OCI-LY3 (cell line): ENCODE results near the gene MS4A2.

Source experiments
- H2AFZ ChIP-seq: fragments of 200-600, 300-600 bp; shearing (Covaris generic); 2 replicates; pipeline ENCODE4 v1.6.0; 2014; ENCODE audit warnings: antibody characterized with exemption, low read depth, low read length
- H3K27ac ChIP-seq: fragments of 200-600, 300-600 bp; sonication (generic); 2 replicates; pipeline ENCODE4 v1.5.1; 2014; ENCODE audit warnings: mild to moderate bottlenecking, low read length, moderate library complexity, mixed read lengths
- H3K27me3 ChIP-seq: fragments of 200-600, 300-600 bp; sonication (generic); 2 replicates; pipeline ENCODE4 v1.6.1; 2014; ENCODE audit warnings: low read depth, low read length, mixed read lengths
- H3K36me3 ChIP-seq: fragments of 200-600, 300-600 bp; sonication (generic); replicated peaks from 2 replicates; pipeline ENCODE3; 2014; ENCODE audit warnings: low read depth, low read length, mixed read lengths
- H3K4me1 ChIP-seq: fragments of 300-600, 200-600 bp; sonication (generic); 2 replicates; pipeline ENCODE4 v1.6.1; 2014; ENCODE audit warnings: low read length, mixed read lengths
- H3K4me2 ChIP-seq: fragments of 200-600, 300-600 bp; sonication (generic); 2 replicates; pipeline ENCODE4 v1.6.1; 2014; ENCODE audit warnings: low read length, mixed read lengths
- H3K4me3 ChIP-seq: fragments of 300-600, 200-600 bp; sonication (generic); 2 replicates; pipeline ENCODE4 v1.5.1; 2014; ENCODE audit warnings: antibody characterized with exemption, mild to moderate bottlenecking, low read length, moderate library complexity
- H3K79me2 ChIP-seq: fragments of 300-600, 200-600 bp; shearing (Covaris generic); 2 replicates; pipeline ENCODE4 v1.6.1; 2014; ENCODE audit warnings: mild to moderate bottlenecking, low read length, mixed read lengths
- H3K9ac ChIP-seq: fragments of 300-600, 200-600 bp; shearing (Covaris generic); 2 replicates; pipeline ENCODE4 v1.6.0; 2014; ENCODE audit warnings: mild to moderate bottlenecking, low read length, moderate library complexity
- H3K9me3 ChIP-seq: fragments of 200-600, 300-600 bp; shearing (Covaris generic); 2 replicates; pipeline ENCODE4 v1.6.1; 2014; ENCODE audit warnings: low read length, mixed read lengths; ENCODE audit not compliant: insufficient read depth
- H4K20me1 ChIP-seq: fragments of 200-600, 300-600 bp; sonication (generic); 2 replicates; pipeline ENCODE4 v1.6.1; 2016; ENCODE audit warnings: low read length, mixed read lengths; ENCODE audit not compliant: insufficient read depth
- CTCF ChIP-seq: fragments of 200-600, 300-600 bp; sonication (generic); IDR thresholded peaks from 2 replicates; pipeline ENCODE4 v1.5.1; 2014; ENCODE audit warnings: antibody characterized with exemption, low read length, low read depth
- EZH2phosphoT487 ChIP-seq: fragments of 200-600 bp; shearing (Covaris generic); IDR thresholded peaks from 2 replicates; pipeline ENCODE4 v1.6.1; 2018; ENCODE audit warnings: antibody characterized with exemption, mixed run types, low read depth

Gene MS4A2

GRCh38 chr11:60121264-60121663 is 32.8 kb downstream of the MS4A2 start:
- Histone ChIP-seq H3K27me3 (0 out of 2 replicates have a peak, but pooled peaks cover 4% of the 10 kb centered on the region), H3K79me2 (no peaks in the 10 kb centered on the region), H3K4me1 (no peaks in the 10 kb centered on the region), H2AFZ (no peak overlapping the region), H3K9me3 (no peaks in the 10 kb centered on the region), H3K4me3 (no peak overlapping the region), H3K36me3 (no peaks in the 10 kb centered on the region), H3K4me2 (no peak overlapping the region), H4K20me1 (no peaks in the 10 kb centered on the region), H3K9ac (no peak overlapping the region), H3K27ac (no peak overlapping the region)
- no peak for TF ChIP-seq CTCF
- no peak for TF ChIP-seq EZH2phosphoT487

- H2AFZ ChIP-seq: no peak overlapping the region
- no peaks in the 10 kb centered on the region for H3K4me1 ChIP-seq
- no peak for TF ChIP-seq EZH2phosphoT487
- TF ChIP-seq CTCF: no peak
These were observed 34.1 kb downstream of the MS4A2 start for GRCh38 chr11:60122414-60123036.

GRCh38 chr11:60124802-60125432 is 36.5 kb downstream of the MS4A2 start:
- Histone ChIP-seq H3K4me1 (no peaks in the 10 kb centered on the region), H2AFZ (no peak overlapping the region), H3K27me3 (no peaks in the 10 kb centered on the region), H3K4me3 (no peak overlapping the region), H3K36me3 (no peaks in the 10 kb centered on the region), H3K79me2 (no peaks in the 10 kb centered on the region), H4K20me1 (no peaks in the 10 kb centered on the region), H3K27ac (no peak overlapping the region), H3K9ac (no peak overlapping the region), H3K4me2 (no peak overlapping the region), H3K9me3 (no peaks in the 10 kb centered on the region)
- TF ChIP-seq CTCF: no peak
- TF ChIP-seq EZH2phosphoT487: no peak

More at GRCh38 chr11:60122414-60123036, 34.1 kb downstream of the MS4A2 start:
- Histone ChIP-seq H3K27me3 (no peaks in the 10 kb centered on the region), H3K36me3 (no peaks in the 10 kb centered on the region), H4K20me1 (no peaks in the 10 kb centered on the region), H3K4me2 (no peak overlapping the region), H3K9me3 (no peaks in the 10 kb centered on the region), H3K79me2 (no peaks in the 10 kb centered on the region), H3K4me3 (no peak overlapping the region), H3K27ac (no peak overlapping the region), H3K9ac (no peak overlapping the region)

- Histone ChIP-seq H2AFZ (no peak overlapping the region), H3K4me1 (no peaks in the 10 kb centered on the region), H3K4me2 (no peak overlapping the region), H3K4me3 (no peak overlapping the region), H3K27me3 (no peaks in the 10 kb centered on the region), H3K27ac (no peak overlapping the region), H3K9ac (no peak overlapping the region), H3K79me2 (no peaks in the 10 kb centered on the region), H4K20me1 (no peaks in the 10 kb centered on the region), H3K9me3 (no peaks in the 10 kb centered on the region), H3K36me3 (no peaks in the 10 kb centered on the region)
- TF ChIP-seq EZH2phosphoT487 (no peak), CTCF (no peak)
These were observed 37.6 kb downstream of the MS4A2 start for GRCh38 chr11:60125956-60126585.
